Cardiac septum (tissue), 1 donor: Measurements from ENCODE around the gene ATP8A2. TPM values are rescaled to one million over a fixed set of nuclear protein-coding genes. Genes with fewer than 3 reads are reported as not detected.

Experiments used
- DNase-seq: peaks from one replicate; pipeline ENCODE4 v3.0.0-alpha.2; 2020; ENCODE audit warnings: low spot score
- intact Hi-C: fragments of 100-400 bp; cut with DNase I; formaldehyde crosslinking; loops from one replicate; pipeline ENCODE4 v1.14.0; 2022
- total RNA-seq: library from RNA; stranded (reverse); fragmentation: NEBNext Ultra II Directional; extraction: Animal tissue kit (Norgen Biotek cat#: 25700); gene quantifications from one replicate; pipeline ENCODE4 v1.2.1, GENCODE V29; 2021
- donor health status: DM: no; HTN: no; CAD: no.

The ATP8A2 gene
- total RNA-seq, 1 donor from 2014 or later = 0.08 TPM

DNA sequence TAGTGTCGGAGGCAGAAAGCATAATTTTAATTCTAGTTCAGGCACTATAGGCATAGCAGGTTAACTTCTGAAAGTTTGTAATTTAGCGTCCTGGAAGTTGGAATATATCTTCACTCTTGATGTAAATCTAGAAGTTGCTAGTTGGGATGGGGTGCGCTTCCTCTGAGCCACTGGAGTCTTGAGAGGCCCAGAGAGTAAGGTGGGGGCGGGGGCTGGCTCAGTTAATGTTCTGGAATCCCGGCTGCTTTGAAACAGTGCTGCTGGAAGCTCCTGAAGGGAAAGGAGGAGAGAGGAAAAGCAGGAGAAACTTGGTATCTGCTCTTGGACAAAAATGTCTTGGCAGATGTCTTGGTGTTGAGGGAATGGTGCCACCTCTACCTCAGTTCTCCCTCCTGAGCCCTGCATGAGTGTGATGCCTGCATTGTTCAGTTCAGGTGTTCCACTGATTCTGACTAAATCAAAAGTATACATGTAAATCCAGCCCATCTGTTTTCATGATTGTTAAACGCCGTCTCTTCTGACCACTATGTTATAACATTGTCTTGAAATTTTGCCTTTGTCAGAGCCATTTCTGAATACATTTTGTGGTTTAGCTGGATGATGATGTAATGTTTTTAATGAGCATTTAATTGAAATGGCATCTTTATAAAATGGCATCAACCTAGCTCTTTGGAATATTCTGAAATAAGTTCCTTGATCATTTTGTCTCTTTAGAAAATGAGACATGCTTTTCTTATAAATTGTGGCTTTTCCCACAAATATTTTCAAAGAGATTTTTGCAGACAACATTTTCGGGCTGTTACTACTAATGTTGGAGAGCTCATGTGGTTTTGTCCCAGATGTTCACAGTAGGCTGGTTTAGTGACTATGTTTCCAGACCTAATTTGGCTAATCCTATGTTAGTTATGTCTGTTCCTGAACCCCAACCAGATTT lies 477.3 kb downstream of the ATP8A2 start:
- intact Hi-C loops = no loop called here
- no peak for DNase-seq

GRCh38 chr13:25857830-25858229 lies 486.1 kb downstream of the ATP8A2 start:
- intact Hi-C loops = no loop called here
- DNase-seq = no peak

DNA sequence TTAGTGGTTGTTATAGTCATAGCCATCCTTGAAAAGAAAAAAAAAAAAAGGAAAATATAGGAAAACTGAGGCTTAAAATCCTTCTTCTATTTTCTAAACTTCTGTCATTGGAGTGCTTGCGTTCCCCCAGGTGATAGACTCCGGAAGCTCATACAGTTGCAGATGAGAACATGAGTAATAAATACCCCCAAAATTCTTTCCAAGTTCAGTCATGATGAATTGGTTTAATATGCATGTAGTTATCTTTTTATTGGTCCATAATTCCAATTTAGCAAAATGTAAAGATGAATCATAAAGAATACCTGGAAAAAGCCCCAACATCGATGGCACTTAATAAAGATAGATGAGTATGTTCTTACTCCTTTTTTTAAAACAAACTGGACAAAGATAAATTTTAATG lies 487.8 kb downstream of the ATP8A2 start:
- intact Hi-C loops = no loop called here
- DNase-seq = no peak

- intact Hi-C loops = no loop called here
These were observed 488.5 kb downstream of the ATP8A2 start for GRCh38 chr13:25860265-25860664.

GRCh38 chr13:25860862-25861261 lies 489.1 kb downstream of the ATP8A2 start:
- intact Hi-C loops = no loop called here
- no peak for DNase-seq

More at GRCh38 chr13:25860265-25860664, 488.5 kb downstream of the ATP8A2 start:
- DNase-seq = no peak

DNA sequence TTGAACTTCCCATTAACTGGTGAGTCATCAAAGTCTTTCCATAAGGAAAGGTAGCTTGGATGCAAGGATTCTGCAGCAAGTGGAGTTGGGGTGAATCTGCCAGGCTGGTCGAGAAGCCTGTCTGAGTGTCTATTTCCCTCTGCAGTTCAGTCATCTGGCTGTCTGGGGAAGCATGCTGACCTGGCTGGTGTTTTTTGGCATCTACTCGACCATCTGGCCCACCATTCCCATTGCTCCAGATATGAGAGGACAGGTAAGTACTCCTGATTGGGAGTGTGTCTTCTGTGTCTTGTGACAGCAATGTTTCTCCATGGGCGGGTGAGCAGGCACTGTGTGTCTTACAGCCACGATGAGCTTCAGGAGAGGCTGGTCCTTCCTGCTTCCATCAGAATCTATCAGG lies 490.4 kb downstream of the ATP8A2 start:
- DNase-seq = no peak
- intact Hi-C loops = no loop called here

- intact Hi-C loops = no loop called here
- no peak for DNase-seq
These were observed 492.3 kb downstream of the ATP8A2 start for GRCh38 chr13:25864116-25864515.

GRCh38 chr13:25864936-25865335 lies 493.2 kb downstream of the ATP8A2 start:
- intact Hi-C loops = no loop called here

DNA sequence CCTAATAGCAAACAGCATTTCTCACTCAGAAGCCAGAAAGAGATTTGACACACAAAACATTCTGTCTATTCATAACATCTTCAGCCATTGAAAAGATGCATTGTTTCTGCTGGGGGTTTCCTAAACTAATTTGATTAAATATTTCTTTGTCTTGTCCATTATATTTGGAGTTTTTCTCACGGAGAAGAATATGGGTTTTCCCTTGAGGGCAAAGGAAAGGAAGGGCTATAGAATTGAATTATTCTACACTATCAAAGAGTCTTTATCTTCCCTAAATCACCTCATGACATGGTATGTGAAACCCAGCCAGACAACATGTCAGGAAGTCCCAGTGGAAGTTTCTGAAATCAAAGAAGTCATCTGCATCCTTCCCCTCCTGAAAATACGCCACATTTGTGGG lies 493.6 kb downstream of the ATP8A2 start:
- intact Hi-C loops = no loop called here
- DNase-seq = no peak

More at GRCh38 chr13:25864936-25865335, 493.2 kb downstream of the ATP8A2 start:
- DNase-seq = no peak

GRCh38 chr13:25867038-25867437 lies 495.3 kb downstream of the ATP8A2 start:
- intact Hi-C loops = no loop called here
- DNase-seq = no peak

GRCh38 chr13:25868490-25868889 lies 496.7 kb downstream of the ATP8A2 start:
- no peak for DNase-seq
- intact Hi-C loops = no loop called here

- no peak for DNase-seq
- intact Hi-C loops = no loop called here
These were observed 498.2 kb downstream of the ATP8A2 start for GRCh38 chr13:25869941-25870340.

DNA sequence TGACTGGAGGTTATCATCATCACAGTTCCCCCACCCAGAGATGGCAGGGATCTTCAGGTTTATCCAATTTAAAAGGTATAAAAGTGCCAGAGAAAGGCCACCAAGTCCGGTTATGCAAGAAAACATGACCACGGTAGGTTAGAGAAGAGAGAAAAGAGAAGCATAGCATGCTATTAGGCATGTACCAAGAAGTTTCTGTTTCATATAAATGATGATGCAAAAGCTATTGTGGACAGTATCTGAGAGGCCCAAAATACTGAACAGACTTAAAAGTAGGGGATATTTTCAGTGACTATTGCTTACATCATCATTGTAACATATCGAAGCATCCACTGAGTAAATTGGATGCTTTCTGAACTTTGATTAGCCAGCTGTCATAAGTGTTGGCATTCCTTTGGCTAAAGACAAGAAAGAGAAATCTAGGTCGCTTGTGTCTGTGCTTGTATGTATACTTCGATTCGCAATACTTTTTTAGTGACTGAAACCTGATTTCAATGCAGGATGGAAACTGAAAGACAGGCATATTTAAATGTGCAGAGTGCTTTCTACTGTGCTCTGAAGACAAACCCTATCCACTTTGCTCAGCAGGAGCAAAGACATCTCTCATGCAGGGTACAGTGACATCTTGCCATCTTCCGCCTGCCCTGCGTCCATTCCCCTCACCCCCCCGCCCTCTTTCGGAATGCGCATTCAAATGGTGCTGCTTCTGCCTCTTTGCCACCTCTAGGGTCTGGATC lies 499.8 kb downstream of the ATP8A2 start:
- intact Hi-C loops = no loop called here
- DNase-seq = no peak

GRCh38 chr13:25872481-25873241 lies 500.9 kb downstream of the ATP8A2 start:
- intact Hi-C loops = no loop called here
- DNase-seq = no peak

- intact Hi-C loops = no loop called here
- no peak for DNase-seq
These were observed 501.5 kb downstream of the ATP8A2 start for GRCh38 chr13:25873242-25873612.

DNA sequence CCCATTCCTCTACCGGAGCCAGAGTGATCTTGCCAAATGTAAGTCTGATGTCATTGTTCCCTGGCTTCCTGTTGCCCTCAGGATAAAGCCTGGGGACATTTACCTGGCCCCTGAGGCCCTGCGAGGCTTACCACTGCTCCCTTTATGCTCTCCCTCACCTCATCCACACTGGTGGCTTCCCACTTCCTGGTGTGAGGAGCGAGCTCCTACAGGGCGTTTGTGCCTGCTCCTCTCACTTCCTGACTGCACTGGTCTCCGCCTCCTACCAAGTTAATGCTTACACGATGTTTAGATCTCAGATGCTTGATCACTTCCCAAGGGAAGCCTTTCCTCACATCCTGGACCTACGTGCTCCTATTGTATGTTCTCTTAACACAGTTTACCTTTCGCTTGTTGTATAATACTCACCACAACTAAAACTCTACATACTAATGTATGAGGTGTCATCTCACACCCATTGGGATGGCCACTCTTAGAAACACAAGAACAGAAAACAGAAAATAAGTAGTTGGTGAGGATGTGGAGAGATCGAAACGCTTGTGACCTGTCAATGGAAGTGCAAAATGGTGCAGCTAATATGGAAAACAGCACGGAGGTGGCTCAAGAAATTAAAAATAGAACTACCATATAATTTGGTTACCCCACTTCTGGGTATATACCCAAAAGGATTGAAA lies 502.4 kb downstream of the ATP8A2 start:
- intact Hi-C loops = no loop called here

DNA sequence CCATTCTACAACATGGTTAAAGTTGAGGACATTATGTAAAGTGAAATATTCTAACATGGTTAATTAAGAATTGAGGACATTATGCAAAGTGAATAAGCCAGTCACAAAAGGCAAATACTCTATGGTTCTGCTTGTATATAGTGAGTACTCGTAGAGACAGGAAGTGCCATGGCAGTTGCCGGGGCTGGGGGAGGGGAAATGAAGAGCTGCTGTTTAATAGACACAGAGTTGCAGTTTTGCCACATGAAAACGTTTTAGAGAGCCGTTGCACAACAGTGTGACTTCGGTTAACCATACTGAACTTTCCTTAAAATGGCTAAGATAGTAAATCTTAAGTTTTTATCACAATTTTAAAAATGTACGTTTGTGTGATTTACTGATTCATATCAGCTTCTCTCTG lies 503.1 kb downstream of the ATP8A2 start:
- intact Hi-C loops = no loop called here
- DNase-seq = no peak

More for the DNA sequence above, 502.4 kb downstream of the ATP8A2 start:
- no peak for DNase-seq

- DNase-seq = no peak
- intact Hi-C loops = no loop called here
These were observed 504.5 kb downstream of the ATP8A2 start for GRCh38 chr13:25876247-25876646.

GRCh38 chr13:25879466-25879865 lies 507.7 kb downstream of the ATP8A2 start:
- no peak for DNase-seq
- intact Hi-C loops = no loop called here
